GM18868 (cell line): ENCODE data around the gene EXOC2.
A peak's percentile ranks its signal among the peaks of the same experiment; 100 is the strongest.

Source experiments
- ATAC-seq: cut with Tn5 transposase; IDR thresholded peaks from one replicate; pipeline ENCODE4 v1.9.1; 2021; ENCODE audit warnings: mild to moderate bottlenecking, moderate library complexity; ENCODE audit not compliant: unreplicated experiment

The EXOC2 gene

GRCh38 chr6:692858-693722 lies at the start of gene EXOC2:
Gene EXOC2, minus strand, starts transcription at chr6:693139. Its CDS starts 55,321 bp downstream, at chr6:637818.
- peak; percentile 89 for ATAC-seq

GRCh38 chr6:741410-742339 lies 48.7 kb upstream of the EXOC2 start:
- no peak for ATAC-seq

GRCh38 chr6:736657-737446 lies 43.9 kb upstream of the EXOC2 start:
- ATAC-seq = no peak

- no peak for ATAC-seq
Measured at GRCh38 chr6:733431-734219, 40.7 kb upstream of the EXOC2 start.

- no peak for ATAC-seq
Measured at GRCh38 chr6:731924-732323, 39.0 kb upstream of the EXOC2 start.

- ATAC-seq = no peak
Measured at GRCh38 chr6:729606-730320, 36.8 kb upstream of the EXOC2 start.

- ATAC-seq = no peak
Measured at GRCh38 chr6:727856-728255, 34.9 kb upstream of the EXOC2 start.

- ATAC-seq = no peak
Measured at GRCh38 chr6:723540-723939, 30.6 kb upstream of the EXOC2 start.

GRCh38 chr6:722608-723007 lies 29.7 kb upstream of the EXOC2 start:
- ATAC-seq = no peak

GRCh38 chr6:722077-722524 lies 29.2 kb upstream of the EXOC2 start:
- ATAC-seq = peak; percentile 53

- no peak for ATAC-seq
Measured at GRCh38 chr6:718345-718744, 25.4 kb upstream of the EXOC2 start.

GRCh38 chr6:717135-717534 lies 24.2 kb upstream of the EXOC2 start:
- no peak for ATAC-seq

- no peak for ATAC-seq
Measured at GRCh38 chr6:715709-716491, 23.0 kb upstream of the EXOC2 start.

GRCh38 chr6:714100-714499 lies 21.2 kb upstream of the EXOC2 start:
- no peak for ATAC-seq

- ATAC-seq = no peak
Measured at GRCh38 chr6:713351-713750, 20.4 kb upstream of the EXOC2 start.

- no peak for ATAC-seq
Measured at GRCh38 chr6:712805-713204, 19.9 kb upstream of the EXOC2 start.

- ATAC-seq = no peak
Measured at GRCh38 chr6:711925-712324, 19.0 kb upstream of the EXOC2 start.
